ENCODE results near the gene COL12A1. TPM values are rescaled to one million over a fixed set of nuclear protein-coding genes. Genes with fewer than 3 reads are reported as not detected.
A peak's percentile ranks its signal among the peaks of the same experiment; 100 is the strongest.

COL12A1 gene
- total and polyA plus RNA-seq, 11 donors: 3.1 to 26.8 (median 18.5) TPM

DNA sequence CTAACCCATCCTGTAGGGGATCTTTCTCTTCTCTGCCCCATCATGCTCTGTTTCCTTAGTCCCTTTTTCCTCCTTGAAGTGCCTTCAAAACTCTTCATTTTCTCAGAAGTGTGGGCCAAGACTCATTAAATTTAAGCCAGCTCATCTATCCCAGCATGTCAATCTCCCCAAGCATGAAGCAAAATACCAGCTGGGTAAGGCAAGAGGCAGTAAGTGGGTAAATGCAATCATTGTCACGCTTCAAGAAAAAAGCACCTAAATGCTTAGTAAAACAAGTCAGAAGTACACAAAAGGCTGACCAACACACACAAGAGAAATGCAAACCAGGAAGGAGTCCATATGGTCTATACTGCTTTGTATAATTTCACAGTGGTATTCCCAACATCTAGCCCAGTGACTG, 61.5 kb downstream of the COL12A1 start:
- Histone ChIP-seq H3K27ac (no peak overlapping the region), H3K4me3 (no peak overlapping the region), H3K27me3 (no peaks in the 10 kb centered on the region), H3K9me3 (no peaks in the 10 kb centered on the region), H3K36me3 (peaks cover 0 to 48% (median 0%) of the 10 kb centered on the region in 9 donors), H3K4me1 (peaks cover 0 to 16% (median 0%) of the 10 kb centered on the region in 12 donors)
- intact Hi-C loops (cut with DNase I): no loop called here
- DNase-seq: no peak
- no peak for TF ChIP-seq CTCF (IDR thresholded peaks at IDR 0.05)
- no peak for TF ChIP-seq POLR2A (IDR thresholded peaks at IDR 0.05)
- ATAC-seq: no peak
- 88 to 100% (median 91%) methylated on average over 1 of the region's 1 CpG for WGBS, 4 donors

DNA sequence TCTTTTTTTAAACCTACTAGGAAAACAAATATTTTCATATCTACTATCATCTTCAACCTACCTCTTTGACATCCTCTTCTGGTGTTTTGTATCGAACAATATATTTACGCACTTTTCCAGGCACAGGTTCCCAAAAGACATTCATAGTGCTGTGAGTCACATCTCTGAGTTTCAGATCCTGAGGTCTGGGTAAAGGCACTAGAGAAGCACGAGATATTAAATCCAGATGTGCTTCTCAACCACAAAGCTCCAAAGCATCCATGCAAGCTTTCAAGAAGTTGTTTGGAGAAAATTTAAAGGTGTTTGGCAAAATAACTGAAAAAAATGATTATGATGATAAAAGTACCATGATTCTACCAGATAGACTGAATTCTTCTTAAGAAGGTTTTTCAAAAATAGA, 62.7 kb downstream of the COL12A1 start:
- intact Hi-C loops (cut with DNase I): no loop called here
- no peaks in the 10 kb centered on the region for H3K27me3 ChIP-seq
- H3K4me1 ChIP-seq: peaks cover 0 to 15% (median 0%) of the 10 kb centered on the region in 12 donors
- WGBS, 4 donors: 60 to 72% (median 63%) methylated on average over 3 of the region's 3 CpGs
- no peaks in the 10 kb centered on the region for H3K9me3 ChIP-seq
- ATAC-seq (peak in 2 of 4 donors; percentile 42 to 50), DNase-seq (no peak)
- TF ChIP-seq POLR2A (IDR thresholded peaks at IDR 0.05) (no peak), CTCF (IDR thresholded peaks at IDR 0.05) (no peak)
- peaks cover 0 to 59% (median 0%) of the 10 kb centered on the region in 9 donors for H3K36me3 ChIP-seq
- peak overlapping the region in 3 of 12 donors; percentile 3 to 10 (median 9) for H3K27ac ChIP-seq
- no peak overlapping the region for H3K4me3 ChIP-seq

- peaks cover 0 to 64% (median 0%) of the 10 kb centered on the region in 9 donors for H3K36me3 ChIP-seq
- intact Hi-C loops (cut with DNase I): no loop called here
- TF ChIP-seq CTCF (IDR thresholded peaks at IDR 0.05) (no peak), POLR2A (IDR thresholded peaks at IDR 0.05) (no peak)
- H3K27ac ChIP-seq: peak overlapping the region in 3 of 12 donors; percentile 3 to 10 (median 9)
- H3K9me3 ChIP-seq: no peaks in the 10 kb centered on the region
- H3K4me1 ChIP-seq: peaks cover 0 to 15% (median 0%) of the 10 kb centered on the region in 12 donors
- WGBS, 4 donors: 62 to 77% (median 74%) methylated on average over 2 of the region's 2 CpGs
- no peak for DNase-seq
- no peak for ATAC-seq
- no peaks in the 10 kb centered on the region for H3K27me3 ChIP-seq
- H3K4me3 ChIP-seq: no peak overlapping the region
Measured at GRCh38 chr6:75142721-75143120, 63.1 kb downstream of the COL12A1 start.

DNA sequence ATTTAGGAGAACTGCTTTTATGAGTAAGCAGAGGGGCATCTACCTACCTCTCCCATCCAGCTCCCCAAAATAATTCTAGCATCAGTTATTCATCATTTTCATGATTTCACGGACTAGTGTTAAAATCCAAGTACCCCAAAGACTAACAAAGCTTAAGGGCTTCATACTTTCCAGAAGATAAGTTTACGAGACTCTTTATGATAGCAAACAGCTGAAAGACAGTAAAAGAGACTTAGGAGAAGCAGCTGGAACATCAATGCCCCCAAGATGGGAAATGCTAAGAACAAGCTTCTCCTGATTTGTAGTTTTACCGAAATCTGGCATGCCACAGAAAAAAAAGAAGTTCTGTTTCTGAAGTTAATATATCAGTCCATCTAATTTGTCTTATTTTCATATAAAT, 70.0 kb downstream of the COL12A1 start:
- Histone ChIP-seq H3K4me3 (no peak overlapping the region), H3K4me1 (no peaks in the 10 kb centered on the region), H3K9me3 (no peaks in the 10 kb centered on the region), H3K27me3 (no peaks in the 10 kb centered on the region), H3K36me3 (peaks cover 0 to 84% (median 0%) of the 10 kb centered on the region in 9 donors), H3K27ac (no peak overlapping the region)
- no peak for ATAC-seq
- no peak for DNase-seq
- WGBS, 4 donors: 79 to 89% (median 88%) methylated on average over 3 of the region's 3 CpGs
- intact Hi-C loops (cut with DNase I): no loop called here
- TF ChIP-seq POLR2A (IDR thresholded peaks at IDR 0.05) (no peak), CTCF (IDR thresholded peaks at IDR 0.05) (no peak)
